Measurements from ENCODE around the gene CPS1.

Gene CPS1

GRCh38 chr2:210524533-210524932 is 31.9 kb upstream of the CPS1 start:
- no peak for DNase-seq (ENCODE audit: low read depth, low spot score)
- POLR2A ChIA-PET, result no interaction called here
- CTCF ChIA-PET, result interaction anchor here (1.4 kb wide), 1 partner anchor 22 kb away, joined by 4 read pairs; no protein-coding TSS in a partner anchor
- TF ChIP-seq, protein P1, sequence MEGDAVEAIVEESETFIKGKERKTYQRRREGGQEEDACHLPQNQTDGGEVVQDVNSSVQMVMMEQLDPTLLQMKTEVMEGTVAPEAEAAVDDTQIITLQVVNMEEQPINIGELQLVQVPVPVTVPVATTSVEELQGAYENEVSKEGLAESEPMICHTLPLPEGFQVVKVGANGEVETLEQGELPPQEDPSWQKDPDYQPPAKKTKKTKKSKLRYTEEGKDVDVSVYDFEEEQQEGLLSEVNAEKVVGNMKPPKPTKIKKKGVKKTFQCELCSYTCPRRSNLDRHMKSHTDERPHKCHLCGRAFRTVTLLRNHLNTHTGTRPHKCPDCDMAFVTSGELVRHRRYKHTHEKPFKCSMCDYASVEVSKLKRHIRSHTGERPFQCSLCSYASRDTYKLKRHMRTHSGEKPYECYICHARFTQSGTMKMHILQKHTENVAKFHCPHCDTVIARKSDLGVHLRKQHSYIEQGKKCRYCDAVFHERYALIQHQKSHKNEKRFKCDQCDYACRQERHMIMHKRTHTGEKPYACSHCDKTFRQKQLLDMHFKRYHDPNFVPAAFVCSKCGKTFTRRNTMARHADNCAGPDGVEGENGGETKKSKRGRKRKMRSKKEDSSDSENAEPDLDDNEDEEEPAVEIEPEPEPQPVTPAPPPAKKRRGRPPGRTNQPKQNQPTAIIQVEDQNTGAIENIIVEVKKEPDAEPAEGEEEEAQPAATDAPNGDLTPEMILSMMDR (IDR thresholded peaks at IDR 0.05; ENCODE audit: insufficient read depth, low read length, missing control alignments), result no peak
- H3K4me3 ChIP-seq (ENCODE audit: low read depth, low read length), result no peak overlapping the region

DNA sequence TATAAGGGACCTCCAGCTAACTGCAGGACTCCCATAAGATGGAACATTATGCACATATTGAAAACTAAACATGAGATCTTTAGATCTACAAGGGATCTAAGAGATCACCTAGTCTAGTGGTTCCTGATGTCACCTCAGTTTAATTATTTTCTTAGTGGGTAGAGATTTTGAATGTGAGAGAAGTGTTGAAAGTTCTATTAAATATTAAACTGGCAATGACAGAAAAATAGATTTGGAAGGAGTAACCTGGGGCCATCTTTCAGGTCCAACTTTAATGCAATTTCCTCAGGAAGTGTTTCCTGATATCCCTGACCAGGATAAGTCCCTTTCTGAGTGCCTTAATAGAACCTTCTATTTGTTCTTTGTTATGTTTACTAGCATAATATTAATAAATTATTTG is 29.1 kb upstream of the CPS1 start:
- ChIA-PET CTCF (interaction anchor here (2.9 kb wide), 1 partner anchor 24 kb away, joined by 10 read pairs; no protein-coding TSS in a partner anchor), POLR2A (no interaction called here)
- no peak for DNase-seq (ENCODE audit: low read depth, low spot score)
- no peak overlapping the region for H3K4me3 ChIP-seq (ENCODE audit: low read depth, low read length)
- TF ChIP-seq, protein P1 (IDR thresholded peaks at IDR 0.05; ENCODE audit: insufficient read depth, low read length, missing control alignments), result no peak

- no peak for DNase-seq (ENCODE audit: low read depth, low spot score)
- CTCF ChIA-PET, result interaction anchor here (2.9 kb wide), 1 partner anchor 26 kb away, joined by 10 read pairs; no protein-coding TSS in a partner anchor
- TF ChIP-seq, protein P1 (IDR thresholded peaks at IDR 0.05; ENCODE audit: insufficient read depth, low read length, missing control alignments), result no peak
- H3K4me3 ChIP-seq (ENCODE audit: low read depth, low read length), result no peak overlapping the region
- POLR2A ChIA-PET, result no interaction called here
These were observed 27.7 kb upstream of the CPS1 start for GRCh38 chr2:210528716-210529115.

DNA sequence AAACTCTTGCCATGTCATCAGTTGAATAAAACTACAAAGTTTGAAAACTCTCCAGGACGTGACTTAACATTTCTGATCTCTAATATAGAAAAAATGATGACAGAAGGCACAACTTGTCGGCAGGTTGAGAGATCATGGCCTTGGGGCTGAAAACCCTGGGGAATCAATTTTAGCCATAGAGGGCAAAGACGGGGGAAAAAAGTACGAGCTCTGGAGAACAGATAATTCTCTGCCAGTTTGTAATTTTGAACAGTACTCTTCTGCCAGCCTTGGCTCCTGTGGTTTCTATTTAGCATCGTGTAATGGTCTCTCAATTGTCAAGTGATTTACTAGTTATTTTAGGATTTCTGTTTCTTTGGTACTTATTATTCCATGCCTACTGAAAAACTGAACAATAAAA is 25.3 kb upstream of the CPS1 start:
- no peak for DNase-seq (ENCODE audit: low read depth, low spot score)
- TF ChIP-seq, protein P1 (IDR thresholded peaks at IDR 0.05; ENCODE audit: insufficient read depth, low read length, missing control alignments), result no peak
- ChIA-PET POLR2A (no interaction called here), CTCF (interaction anchor here (0.5 to 1.5 kb wide), 2 partner anchors 27 to 28 kb away, joined by 3 read pairs; no protein-coding TSS in a partner anchor)
- H3K4me3 ChIP-seq (ENCODE audit: low read depth, low read length), result no peak overlapping the region

- TF ChIP-seq, protein P1 (IDR thresholded peaks at IDR 0.05; ENCODE audit: insufficient read depth, low read length, missing control alignments), result no peak
- H3K4me3 ChIP-seq (ENCODE audit: low read depth, low read length), result no peak overlapping the region
- CTCF ChIA-PET, result interaction anchor here (1.5 kb wide), 1 partner anchor 28 kb away, joined by 3 read pairs; no protein-coding TSS in a partner anchor
- POLR2A ChIA-PET, result no interaction called here
- no peak for DNase-seq (ENCODE audit: low read depth, low spot score)
These were observed 24.9 kb upstream of the CPS1 start for GRCh38 chr2:210531482-210531881.

DNA sequence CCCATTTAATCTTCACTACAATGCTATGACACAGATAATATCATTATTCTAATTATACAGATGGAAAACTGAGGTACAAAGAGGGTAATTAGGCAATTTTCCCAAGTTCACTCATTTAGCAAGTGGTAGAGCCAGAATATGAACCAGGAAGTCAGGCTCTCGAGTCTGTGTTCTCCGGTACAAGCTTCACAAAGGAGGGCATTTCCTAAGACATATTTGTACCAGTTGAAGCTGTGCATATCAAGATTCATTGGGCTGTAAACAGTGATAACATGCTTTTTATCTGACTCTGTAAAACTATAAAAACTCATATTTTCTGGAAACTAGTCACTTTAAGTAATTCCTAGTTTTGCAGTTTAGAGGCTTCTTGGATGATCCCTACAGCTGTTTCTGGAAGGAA is 23.0 kb upstream of the CPS1 start:
- no peak for DNase-seq (ENCODE audit: low read depth, low spot score)
- TF ChIP-seq, protein P1 (IDR thresholded peaks at IDR 0.05; ENCODE audit: insufficient read depth, low read length, missing control alignments), result no peak
- H3K4me3 ChIP-seq (ENCODE audit: low read depth, low read length), result no peak overlapping the region
- POLR2A ChIA-PET, result no interaction called here
- CTCF ChIA-PET, result no interaction called here
